Panc1 (cell line): ENCODE results near the gene ERICH4. TPM values are rescaled to one million over a fixed set of nuclear protein-coding genes. Genes with fewer than 3 reads are reported as not detected.

ENCODE experiments used
- ATAC-seq: fragments of 200-7000 bp; cut with Tn5 transposase; 2 replicates; pipeline ENCODE4 v1.9.1; 2020; ENCODE audit warnings: mild to moderate bottlenecking, moderate library complexity
- BruUV-seq: library from RNA; stranded (reverse); fragments of 400-500 nt; replicated peaks from 2 replicates; lab custom pipeline; 2021; lab: Mats Ljungman, UMichigan
- CTCF ChIA-PET: fragments of 300-600 bp; sonication (Branson Sonifier 250); formaldehyde crosslinking; loops from one replicate; lab custom pipeline; 2022; ENCODE audit warnings: antibody characterized with exemption; lab: Charles Lee
- POLR2A ChIA-PET: fragments of 300-600 bp; sonication (Branson Sonifier 250); formaldehyde crosslinking; loops from one replicate; lab custom pipeline; 2022; ENCODE audit warnings: antibody characterized with exemption; lab: Charles Lee
- DNase-seq: peaks from one replicate; pipeline ENCODE4 v3.0.0-alpha.2; 2010; ENCODE audit warnings: low read depth, low spot score
- H3K27ac ChIP-seq: 2 replicates; pipeline ENCODE4 v1.5.1; 2011; ENCODE audit warnings: mild to moderate bottlenecking, low read length, inconsistent platforms
- H3K27me3 ChIP-seq: fragments of 200-500 bp; sonication (Bioruptor generic); 2 replicates; pipeline ENCODE4 v1.6.0; 2014; ENCODE audit warnings: low read length, inconsistent platforms; ENCODE audit not compliant: control insufficient read depth, insufficient read depth
- H3K36me3 ChIP-seq: fragments of 200-500 bp; sonication (Bioruptor generic); 2 replicates; pipeline ENCODE4 v1.5.1; 2014; ENCODE audit warnings: inconsistent platforms, mild to moderate bottlenecking, low read length, moderate library complexity; ENCODE audit not compliant: control insufficient read depth, insufficient read depth
- H3K4me1 ChIP-seq: 2 replicates; pipeline ENCODE4 v1.5.1; 2011; ENCODE audit warnings: inconsistent platforms, mild to moderate bottlenecking, low read length, moderate library complexity; ENCODE audit not compliant: control insufficient read depth, insufficient read depth
- H3K4me3 ChIP-seq, 2 experiments: 2 replicates each; pipeline ENCODE4 v1.5.1; 2011 to 2012; ENCODE audit warnings: low read depth in 2 of 2, low read length in 2 of 2, mild to moderate bottlenecking in 2 of 2, inconsistent platforms in 1 of 2, moderate library complexity in 1 of 2
- H3K9me3 ChIP-seq: fragments of 200-500 bp; sonication (Bioruptor generic); 2 replicates; pipeline ENCODE4 v1.5.1; 2014; ENCODE audit warnings: low read depth, mild to moderate bottlenecking, inconsistent platforms, low read length, moderate library complexity; ENCODE audit not compliant: control insufficient read depth, insufficient read depth
- CTCF ChIP-seq: fragments of 450-650 bp; IDR thresholded peaks from 2 replicates; pipeline ENCODE4 v1.5.1; 2017; ENCODE audit warnings: mild to moderate bottlenecking
- POLR2AphosphoS5 ChIP-seq: IDR thresholded peaks from 2 replicates; pipeline ENCODE4 v1.6.1; 2012; ENCODE audit warnings: mild to moderate bottlenecking, low read depth, low read length, moderate library complexity
- REST ChIP-seq, 2 experiments: IDR thresholded peaks; 2 replicates each; pipeline ENCODE4 v1.6.1; 2011 to 2012; ENCODE audit warnings: low read depth in 2 of 2, control low read depth in 1 of 2, low read length in 1 of 2, mild to moderate bottlenecking in 1 of 2, moderate library complexity in 1 of 2; ENCODE audit not compliant: insufficient read depth in 1 of 2
- SIN3A ChIP-seq: IDR thresholded peaks from 2 replicates; pipeline ENCODE4 v1.6.1; 2012; ENCODE audit warnings: low read depth, mild to moderate bottlenecking, low read length, moderate library complexity, borderline replicate concordance; ENCODE audit not compliant: insufficient read depth
- TCF7L2 ChIP-seq: IDR thresholded peaks from 2 replicates; pipeline ENCODE4 v1.6.1; 2011; ENCODE audit warnings: mild to moderate bottlenecking, low read depth, low read length, inconsistent platforms
- in situ Hi-C: cut with HindIII; loops from 2 replicates; pipeline ENCODE4 v1.10.0; 2016; ENCODE audit warnings: low sequenced_read_pairs, low pct_unique_long_range_greater_than_20kb
- intact Hi-C: fragments of 100-400 bp; cut with micrococcal nuclease; formaldehyde crosslinking; loops from one replicate; pipeline ENCODE4 v1.10.0; 2022; ENCODE audit not compliant: unreplicated experiment
- total RNA-seq: library from RNA; stranded (reverse); gene quantifications from one replicate; pipeline ENCODE4 v1.2.1, GENCODE V29; 2021; ENCODE audit not compliant: unreplicated experiment

The ERICH4 gene
- total RNA-seq, 1 experiment from 2014 or later: not detected

- intact Hi-C loops: no loop called here
- H3K9me3 ChIP-seq: no peaks in the 10 kb centered on the region
- H3K27ac ChIP-seq: no peak overlapping the region
- TF ChIP-seq REST (IDR thresholded peaks at IDR 0.05; ENCODE audit: insufficient read depth in 1 of 2, low read depth in 2 of 2, low read length in 1 of 2) (no peak), SIN3A (no peak), CTCF (no peak), POLR2AphosphoS5 (no peak), TCF7L2 (no peak)
- ChIA-PET POLR2A (no interaction called here), CTCF (no interaction called here)
- H3K36me3 ChIP-seq: no peaks in the 10 kb centered on the region
- H3K27me3 ChIP-seq: no peaks in the 10 kb centered on the region
- in situ Hi-C loops: no loop called here
- H3K4me1 ChIP-seq: no peaks in the 10 kb centered on the region
- no peak overlapping the region for H3K4me3 ChIP-seq
- no peak for DNase-seq
- ATAC-seq: no peak
- no TSS peak for BruUV-seq
Measured at GRCh38 chr19:41421314-41421713, 21.6 kb upstream of the ERICH4 start.

- no peaks in the 10 kb centered on the region for H3K4me1 ChIP-seq
- in situ Hi-C loops (no loop called here), intact Hi-C loops (no loop called here)
- no peak overlapping the region for H3K4me3 ChIP-seq
- DNase-seq (no peak), ATAC-seq (no peak)
- TF ChIP-seq REST (IDR thresholded peaks at IDR 0.05; ENCODE audit: insufficient read depth in 1 of 2, low read depth in 2 of 2, low read length in 1 of 2): no peak
- no peak for TF ChIP-seq CTCF
- no peak for TF ChIP-seq POLR2AphosphoS5
- TF ChIP-seq SIN3A: no peak
- TF ChIP-seq TCF7L2: no peak
- no peak overlapping the region for H3K27ac ChIP-seq
- POLR2A ChIA-PET: no interaction called here
- H3K36me3 ChIP-seq: no peaks in the 10 kb centered on the region
- no peaks in the 10 kb centered on the region for H3K9me3 ChIP-seq
- H3K27me3 ChIP-seq: no peaks in the 10 kb centered on the region
- CTCF ChIA-PET: no interaction called here
- BruUV-seq: no TSS peak
Measured at GRCh38 chr19:41421973-41422372, 21.0 kb upstream of the ERICH4 start.
